ENCODE data around the gene SLC3A2.

The SLC3A2 gene

GRCh38 chr11:62908468-62909072 is 27.9 kb downstream of the SLC3A2 start:
- DNase-seq = peak in 6 of 56 donors; percentile 11 to 67 (median 28)

- peak in 23 of 56 donors; percentile 10 to 67 (median 33) for DNase-seq
Measured at GRCh38 chr11:62909107-62909894, 28.6 kb downstream of the SLC3A2 start.

DNA sequence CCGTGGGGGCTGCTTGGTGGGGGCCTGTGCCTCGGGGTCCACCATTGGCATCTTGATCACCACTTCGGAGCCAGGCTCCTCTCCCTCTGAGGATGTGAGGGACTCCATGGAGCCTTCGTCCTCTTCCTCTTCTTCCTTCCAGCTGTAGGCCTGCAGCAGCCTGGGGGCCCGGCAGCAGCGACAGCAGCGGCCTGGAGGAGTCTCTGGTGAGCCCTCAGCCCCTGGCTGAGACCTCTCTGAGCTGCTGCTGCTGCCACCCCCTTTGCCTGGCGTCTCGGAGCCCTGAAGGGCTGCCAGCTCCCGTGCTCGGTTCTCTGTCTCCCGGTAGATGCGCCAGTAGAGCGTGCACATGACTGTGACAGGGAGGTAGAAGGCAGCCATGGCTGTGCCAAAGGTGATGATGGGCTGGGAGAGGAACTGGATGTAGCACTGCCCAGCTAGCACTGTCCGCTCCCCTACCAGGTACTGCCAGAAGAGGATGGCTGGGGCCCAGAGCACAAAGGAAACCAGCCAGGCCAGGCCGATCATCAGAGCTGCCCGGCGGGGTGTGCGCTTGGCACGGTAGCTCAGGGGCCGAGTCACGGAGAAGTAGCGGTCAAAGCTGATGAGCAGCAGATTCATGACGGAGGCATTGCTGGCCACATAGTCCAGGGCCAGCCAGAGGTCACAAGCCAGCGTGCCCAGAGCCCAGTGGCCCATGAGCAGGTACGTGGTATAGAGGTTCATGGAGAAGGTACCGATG is 29.6 kb downstream of the SLC3A2 start:
- DNase-seq = no peak

DNA sequence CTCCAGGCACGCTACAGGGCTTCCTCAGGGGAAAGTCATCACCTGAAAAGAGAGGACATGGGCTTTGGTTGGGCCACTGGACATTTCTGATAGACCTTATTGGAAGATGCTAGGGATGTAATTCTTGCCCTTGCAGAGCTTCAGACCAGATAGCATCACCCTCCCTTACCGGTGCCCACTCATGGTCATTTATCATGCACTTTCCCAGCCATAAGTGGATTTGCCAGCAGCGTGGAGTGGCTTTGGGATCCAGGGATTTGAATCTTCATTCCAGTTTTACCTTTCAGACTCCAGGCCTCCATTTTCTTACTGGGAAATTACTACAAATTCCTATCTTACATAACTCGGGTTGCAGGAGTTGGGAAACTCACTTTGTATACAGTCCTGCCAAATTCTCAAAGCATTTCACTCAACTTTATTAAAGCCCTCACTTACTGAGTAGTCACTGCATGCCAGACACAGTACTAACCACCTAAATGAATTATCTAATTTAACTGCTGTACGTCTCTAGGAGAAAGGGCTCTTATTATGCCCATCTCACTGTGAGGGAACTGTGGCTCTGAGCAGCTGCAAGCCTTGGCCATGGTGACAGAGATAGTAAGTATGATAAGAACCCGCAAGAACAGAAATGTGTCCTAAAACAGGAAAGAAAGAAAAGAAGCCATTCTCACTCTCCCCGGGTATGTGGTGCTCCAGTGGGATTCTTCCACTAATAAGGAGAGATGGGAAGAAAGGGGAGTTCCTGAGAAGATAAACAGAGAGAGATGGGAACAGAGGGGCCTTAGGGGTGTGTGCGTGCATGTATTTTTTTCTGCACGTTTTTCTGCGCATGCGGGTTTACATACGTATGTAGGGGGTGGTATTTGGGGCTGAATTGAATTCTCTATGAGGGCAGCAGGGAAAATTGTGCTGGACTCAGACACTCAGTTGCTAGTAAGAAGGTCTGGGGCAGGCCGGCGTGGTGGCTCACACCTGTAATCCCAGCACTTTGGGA is 30.7 kb downstream of the SLC3A2 start:
- no peak for DNase-seq

GRCh38 chr11:62912268-62912667 is 31.6 kb downstream of the SLC3A2 start:
- no peak for DNase-seq

GRCh38 chr11:62914416-62914815 is 33.7 kb downstream of the SLC3A2 start:
- DNase-seq = no peak

DNA sequence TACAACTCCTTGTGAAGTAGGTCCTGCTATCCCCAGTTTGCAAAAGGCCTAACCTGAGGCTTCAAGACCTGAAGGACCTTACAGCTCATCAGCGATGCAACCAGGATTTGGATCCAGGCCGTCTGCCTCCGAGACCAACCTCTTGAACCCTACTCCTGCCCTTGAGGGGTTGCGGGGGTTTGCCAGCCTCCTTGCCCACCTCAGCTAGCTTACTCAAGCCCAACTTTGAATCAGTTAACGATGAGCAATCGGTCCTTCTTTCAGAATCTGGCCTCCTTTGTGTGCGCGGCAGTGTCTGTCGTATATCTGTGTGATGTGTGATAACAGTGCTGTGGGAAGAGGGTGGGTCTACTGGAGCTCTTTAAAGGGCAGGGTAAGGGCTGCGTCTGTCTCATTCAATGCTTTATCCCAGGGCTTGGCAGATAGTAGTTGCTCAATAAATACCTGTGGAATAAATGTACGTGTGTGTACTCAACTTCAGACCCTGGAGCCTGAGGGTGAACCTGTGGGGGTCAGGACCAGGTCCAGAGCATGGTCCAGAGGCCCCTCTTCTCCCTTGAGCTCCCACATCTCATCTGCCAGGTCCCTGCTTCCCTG is 37.3 kb downstream of the SLC3A2 start:
- no peak for DNase-seq

DNA sequence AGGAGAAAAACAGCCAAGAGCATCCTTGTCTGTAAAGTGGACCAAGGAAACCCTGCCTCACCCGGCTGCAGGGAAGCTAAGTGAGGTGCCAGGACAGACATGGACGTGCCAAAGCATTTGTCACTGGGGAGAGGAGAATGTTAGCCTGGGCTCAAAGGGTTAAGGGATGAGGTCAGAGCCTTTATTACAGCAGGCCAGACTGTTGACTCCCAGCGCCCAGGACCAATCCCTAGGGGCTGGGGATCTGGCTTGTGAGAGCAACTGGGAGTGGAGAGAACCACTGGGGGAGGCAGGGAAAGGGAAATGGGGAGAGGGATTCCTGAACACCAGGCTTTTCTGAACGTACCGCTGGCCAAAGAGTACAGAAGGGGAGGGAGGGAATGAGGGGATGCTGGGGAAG is 37.8 kb downstream of the SLC3A2 start:
- no peak for DNase-seq

- DNase-seq = peak in 4 of 56 donors; percentile 9 to 23 (median 20)
Measured at GRCh38 chr11:62919476-62919875, 38.8 kb downstream of the SLC3A2 start.

GRCh38 chr11:62919898-62920640 is 39.4 kb downstream of the SLC3A2 start:
- DNase-seq = no peak

DNA sequence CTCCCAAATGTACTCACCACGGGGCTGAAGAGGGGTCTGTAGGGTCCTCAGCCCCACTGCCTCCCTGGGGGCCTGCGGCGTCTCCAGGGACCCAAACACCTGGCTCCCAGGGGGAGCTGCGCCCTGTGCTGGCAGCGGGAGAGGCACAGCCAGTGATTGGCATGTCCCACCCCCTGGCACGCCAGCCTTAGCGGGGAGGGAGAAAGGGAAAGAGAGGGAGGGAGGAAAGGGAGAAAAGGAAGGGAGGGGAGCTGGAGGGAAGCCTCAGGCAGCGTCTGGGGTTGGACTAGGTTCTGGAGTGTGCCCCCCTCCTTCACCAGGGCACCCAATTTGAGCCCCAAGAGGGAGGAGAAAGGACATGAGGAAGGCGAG is 40.5 kb downstream of the SLC3A2 start, which contains the start of gene CHRM1:
Gene CHRM1 (minus strand): TSS at position 163 of the 372 bp plus-strand sequence. CDS start 10,263 bp downstream, outside the sequence.
- peak in 37 of 56 donors; percentile 19 to 79 (median 50) for DNase-seq

DNA sequence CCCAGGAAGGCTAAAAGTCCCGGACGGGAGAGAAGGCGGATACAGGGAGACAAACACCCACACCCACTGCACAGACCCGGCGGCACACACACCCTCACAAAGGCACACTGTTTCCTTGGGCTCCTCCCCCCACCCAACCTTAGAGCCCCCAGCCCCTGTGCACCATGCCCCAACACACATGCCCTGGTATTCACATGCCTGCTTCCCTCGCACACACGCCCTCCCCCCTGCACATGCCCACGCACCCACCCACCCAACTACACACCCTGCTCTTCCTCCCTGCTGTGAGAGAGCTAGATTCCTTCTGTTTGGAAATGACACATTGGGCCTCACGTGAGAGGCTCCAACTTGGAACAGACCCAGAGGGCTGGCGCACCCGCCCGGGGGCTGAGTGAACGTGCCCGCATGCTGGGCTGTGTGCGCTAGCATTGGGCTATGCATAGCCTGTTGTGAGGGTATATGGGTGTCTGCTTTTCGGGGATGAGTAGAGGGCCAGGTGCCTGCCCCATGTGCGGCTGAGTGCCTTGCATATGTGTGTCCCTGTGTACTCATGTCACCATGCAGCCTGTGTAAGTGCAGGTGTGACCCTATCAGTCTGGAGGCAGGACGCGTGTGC is 41.0 kb downstream of the SLC3A2 start:
- peak in 17 of 56 donors; percentile 18 to 75 (median 51) for DNase-seq

DNA sequence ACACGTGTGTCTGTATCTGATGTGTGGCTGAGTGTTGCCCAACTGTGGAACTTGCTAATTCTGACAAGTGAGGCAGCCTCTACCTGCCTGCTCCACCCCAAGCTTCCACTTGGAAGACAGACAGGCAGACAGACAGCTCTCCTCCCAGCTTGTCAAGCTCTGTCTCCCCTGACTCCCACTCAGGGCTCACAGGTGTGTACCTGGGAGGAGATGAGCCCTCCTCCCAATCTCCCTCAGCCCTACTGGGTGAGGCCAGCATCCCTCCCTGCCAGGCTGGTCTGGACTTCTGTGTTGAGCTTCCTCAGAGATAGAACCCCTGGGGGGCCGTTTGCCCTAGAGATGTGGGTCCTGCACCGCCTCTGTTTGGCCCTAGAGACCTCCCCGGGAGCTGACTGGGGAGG is 41.5 kb downstream of the SLC3A2 start:
- DNase-seq = peak in 3 of 56 donors; percentile 25 to 58 (median 49)

DNA sequence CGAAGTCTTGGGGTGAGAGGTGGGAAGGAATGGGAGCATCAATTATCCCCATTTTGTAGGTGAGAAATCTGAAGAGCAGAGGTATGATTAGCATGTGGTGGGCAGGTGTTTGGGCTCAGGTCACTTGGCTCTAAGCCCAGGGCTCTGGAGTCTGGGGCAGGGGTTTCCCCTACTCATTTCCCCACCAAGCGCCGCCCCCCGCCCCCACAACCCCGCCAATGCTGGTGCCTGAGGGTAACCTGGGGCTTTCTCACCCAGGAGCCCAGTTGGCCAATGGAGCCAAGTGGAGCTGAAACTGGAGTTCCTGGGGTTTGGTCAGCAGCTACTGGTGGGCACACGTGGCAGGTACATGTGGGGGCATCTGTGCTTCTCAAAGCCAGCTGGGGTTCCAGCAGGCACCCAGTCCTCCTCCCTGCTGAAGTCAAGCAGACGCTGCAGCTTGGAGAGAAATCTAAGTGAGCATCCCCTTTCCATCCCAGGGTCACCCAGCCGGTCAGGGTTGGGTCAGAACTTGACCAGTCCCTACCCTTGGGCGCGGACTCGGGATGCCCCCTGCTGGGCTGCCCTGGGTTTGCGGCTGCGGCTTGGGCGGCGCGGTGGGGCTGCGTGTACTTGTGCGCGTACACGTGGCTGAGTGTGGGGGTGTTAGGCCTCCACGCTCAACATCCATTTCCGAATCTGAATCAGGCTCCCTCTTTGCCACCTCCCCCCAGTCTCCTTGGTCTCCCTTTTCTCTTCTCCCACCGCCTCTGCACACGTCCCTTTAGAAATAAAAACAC is 42.1 kb downstream of the SLC3A2 start:
- DNase-seq = peak in 30 of 56 donors; percentile 21 to 86 (median 45)

GRCh38 chr11:62923601-62924411 is 43.1 kb downstream of the SLC3A2 start:
- peak in 26 of 56 donors; percentile 18 to 86 (median 50) for DNase-seq

DNA sequence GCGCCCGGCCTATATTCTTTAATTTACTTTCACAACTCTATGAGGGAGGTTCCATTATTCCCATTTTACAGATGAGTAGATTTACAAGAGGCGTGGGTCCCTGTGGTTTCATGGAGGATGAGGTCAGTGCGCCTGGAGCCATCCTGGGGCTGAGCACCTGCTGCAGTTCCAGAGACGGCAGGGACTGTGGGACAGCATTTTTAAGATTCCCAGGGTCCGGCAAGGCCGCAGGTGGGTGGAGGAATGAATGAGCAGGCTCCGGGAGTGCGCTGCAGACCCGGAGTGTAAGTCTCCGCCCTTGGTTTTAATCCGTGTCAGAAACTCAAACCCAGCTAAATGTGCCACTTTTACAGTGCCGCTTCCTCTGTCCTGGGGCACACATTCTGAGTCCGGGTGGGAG is 44.6 kb downstream of the SLC3A2 start:
- DNase-seq = no peak

All from amygdala (tissue), 56 donors.